H9 (cell line): ENCODE measurements around the gene MAST2. TPM values are rescaled to one million over a fixed set of nuclear protein-coding genes. Genes with fewer than 3 reads are reported as not detected.

Experiments used
- DNase-seq: peaks from one replicate; pipeline ENCODE4 v3.0.0-alpha.2; 2017
- H2AFZ ChIP-seq: one replicate; pipeline ENCODE4 v1.6.1; 2013; ENCODE audit warnings: mild to moderate bottlenecking, low read length, control low read depth, moderate library complexity
- H2AK5ac ChIP-seq: 2 replicates; pipeline ENCODE4 v1.6.1; 2013; ENCODE audit warnings: low read length, control low read depth, mixed read lengths; ENCODE audit not compliant: insufficient read length
- H2BK120ac ChIP-seq: one replicate; pipeline ENCODE4 v1.6.1; 2013; ENCODE audit warnings: low read depth, mild to moderate bottlenecking, low read length, control low read depth, inconsistent platforms; ENCODE audit not compliant: poor library complexity, severe bottlenecking
- H2BK12ac ChIP-seq: 2 replicates; pipeline ENCODE4 v1.6.1; 2013; ENCODE audit warnings: low read length, control low read depth, mixed read lengths, low read depth; ENCODE audit not compliant: insufficient read length
- H2BK15ac ChIP-seq: 2 replicates; pipeline ENCODE4 v1.6.1; 2013; ENCODE audit warnings: low read depth, low read length, control low read depth
- H2BK20ac ChIP-seq: one replicate; pipeline ENCODE4 v1.6.1; 2013; ENCODE audit warnings: low read depth, mild to moderate bottlenecking, low read length, control low read depth, inconsistent platforms; ENCODE audit not compliant: poor library complexity, severe bottlenecking
- H2BK5ac ChIP-seq: 2 replicates; pipeline ENCODE4 v1.6.1; 2013; ENCODE audit warnings: low read length, control low read depth, mixed read lengths; ENCODE audit not compliant: insufficient read length
- H3K14ac ChIP-seq: 2 replicates; pipeline ENCODE4 v1.6.1; 2013; ENCODE audit warnings: low read length, control low read depth; ENCODE audit not compliant: insufficient read depth
- H3K18ac ChIP-seq: 2 replicates; pipeline ENCODE4 v1.6.1; 2013; ENCODE audit warnings: low read depth, mild to moderate bottlenecking, mixed read lengths, low read length, control low read depth; ENCODE audit not compliant: insufficient read length
- H3K23ac ChIP-seq: 2 replicates; pipeline ENCODE4 v1.6.1; 2013; ENCODE audit warnings: low read length, control low read depth, mixed read lengths, low read depth; ENCODE audit not compliant: insufficient read length
- H3K23me2 ChIP-seq: 2 replicates; pipeline ENCODE4 v1.6.1; 2013; ENCODE audit warnings: low read depth, mild to moderate bottlenecking, mixed read lengths, low read length, control low read depth; ENCODE audit not compliant: insufficient read length, poor library complexity, severe bottlenecking
- H3K27ac ChIP-seq: 2 replicates; pipeline ENCODE4 v1.5.1; 2013; ENCODE audit warnings: low read length, control low read depth, mixed read lengths, low read depth; ENCODE audit not compliant: insufficient read length
- H3K27me3 ChIP-seq: 2 replicates; pipeline ENCODE4 v1.6.1; 2013; ENCODE audit warnings: low read length, control low read depth, inconsistent platforms; ENCODE audit not compliant: insufficient read depth
- H3K4ac ChIP-seq: 2 replicates; pipeline ENCODE4 v1.6.1; 2013; ENCODE audit warnings: low read depth, mild to moderate bottlenecking, control low read depth, inconsistent platforms, low read length, moderate library complexity
- H3K4me1 ChIP-seq: 2 replicates; pipeline ENCODE4 v1.6.1; 2013; ENCODE audit warnings: low read length, control low read depth, inconsistent platforms; ENCODE audit not compliant: insufficient read depth
- H3K4me2 ChIP-seq: 2 replicates; pipeline ENCODE4 v1.6.1; 2013; ENCODE audit warnings: low read length, control low read depth, mixed read lengths; ENCODE audit not compliant: insufficient read length, insufficient read depth
- H3K56ac ChIP-seq: 2 replicates; pipeline ENCODE4 v1.6.1; 2013; ENCODE audit warnings: low read depth, mild to moderate bottlenecking, mixed read lengths, low read length, control low read depth; ENCODE audit not compliant: insufficient read length
- H3K79me1 ChIP-seq: 2 replicates; pipeline ENCODE4 v1.6.1; 2013; ENCODE audit warnings: low read depth, mild to moderate bottlenecking, moderate library complexity, low read length, control low read depth, inconsistent platforms; ENCODE audit not compliant: insufficient read depth, poor library complexity, severe bottlenecking
- H3K79me2 ChIP-seq: 2 replicates; pipeline ENCODE4 v1.6.1; 2013; ENCODE audit warnings: low read length, control low read depth, inconsistent platforms; ENCODE audit not compliant: insufficient read depth
- H3K9ac ChIP-seq: 2 replicates; pipeline ENCODE4 v1.6.1; 2013; ENCODE audit warnings: low read length, control low read depth, mixed read lengths; ENCODE audit not compliant: insufficient read length; ENCODE audit errors: extremely low read depth
- H3K9me3 ChIP-seq: one replicate; pipeline ENCODE4 v1.6.1; 2013; ENCODE audit warnings: low read depth, low read length, inconsistent platforms; ENCODE audit not compliant: control insufficient read depth
- H3T11ph ChIP-seq: one replicate; pipeline ENCODE4 v1.6.1; 2013; ENCODE audit warnings: mild to moderate bottlenecking, low read length, control low read depth, inconsistent platforms
- H4K20me1 ChIP-seq: one replicate; pipeline ENCODE4 v1.6.1; 2013; ENCODE audit not compliant: control insufficient read depth, insufficient read length, insufficient read depth
- H4K5ac ChIP-seq: 2 replicates; pipeline ENCODE4 v1.6.1; 2013; ENCODE audit warnings: low read depth, mild to moderate bottlenecking, mixed read lengths, low read length, control low read depth; ENCODE audit not compliant: insufficient read length
- H4K8ac ChIP-seq: replicated peaks from 2 replicates; pipeline ENCODE4 v1.6.1; 2013; ENCODE audit warnings: low read length, control low read depth, mixed read lengths, low read depth; ENCODE audit not compliant: insufficient read length
- H4K91ac ChIP-seq: 2 replicates; pipeline ENCODE4 v1.6.1; 2013; ENCODE audit warnings: low read depth, mild to moderate bottlenecking, moderate library complexity, mixed read lengths, low read length, control low read depth; ENCODE audit not compliant: insufficient read length
- H3K27ac Mint-ChIP-seq, 3 experiments: 2 replicates in 2 of 3; 3 replicates in 1 of 3; pipeline ENCODE4 v1.8.0; 2020 to 2021; ENCODE audit warnings: mixed read lengths in 3 of 3, mild to moderate bottlenecking in 1 of 3, moderate library complexity in 1 of 3
- H3K27me3 Mint-ChIP-seq: 2 replicates; pipeline ENCODE4 v1.8.0; 2021; ENCODE audit warnings: low read depth, mild to moderate bottlenecking, moderate library complexity, mixed read lengths
- H3K36me3 Mint-ChIP-seq, 3 experiments: 2 replicates in 2 of 3; 3 replicates in 1 of 3; pipeline ENCODE4 v1.8.0; 2020 to 2021; ENCODE audit warnings: low read depth in 3 of 3, mixed read lengths in 3 of 3; ENCODE audit not compliant: insufficient read depth in 1 of 3
- H3K4me1 Mint-ChIP-seq, 2 experiments: 2 replicates each; pipeline ENCODE4 v1.8.0; 2020; ENCODE audit warnings: mixed read lengths in 2 of 2
- H3K4me3 Mint-ChIP-seq, 2 experiments: 2 replicates in 1 of 2; 3 replicates in 1 of 2; pipeline ENCODE4 v1.8.0; 2020 to 2021; ENCODE audit warnings: mild to moderate bottlenecking in 2 of 2, mixed read lengths in 2 of 2, moderate library complexity in 1 of 2
- H3K9me3 Mint-ChIP-seq, 2 experiments: 2 replicates in 1 of 2; 3 replicates in 1 of 2; pipeline ENCODE4 v1.8.0; 2020; ENCODE audit warnings: mild to moderate bottlenecking in 2 of 2, mixed read lengths in 2 of 2, moderate library complexity in 1 of 2
- CTCF ChIP-seq: fragments of 200-600 bp; sonication (generic); conservative IDR thresholded peaks from 3 replicates; pipeline ENCODE4 v1.8.0; 2021; ENCODE audit warnings: antibody characterized with exemption, mild to moderate bottlenecking
- WGBS: extraction: QIAGEN DNeasy Blood & Tissue Kit; methylation state at CpG from one replicate; pipeline ENCODE4 v1.1.7; 2013; ENCODE audit warnings: missing lambda C conversion rate, low lambda C conversion rate, mixed read lengths; ENCODE audit not compliant: insufficient read length; ENCODE audit errors: extremely low coverage; 5-methylcytosine and 5-hydroxymethylcytosine counted together
- total RNA-seq: library from RNA; stranded (reverse); gene quantifications from 2 replicates; pipeline ENCODE4 v1.2.1, GENCODE V29; 2021

Gene MAST2
- total RNA-seq, 1 experiment from 2014 or later = 28.8 TPM

GRCh38 chr1:45906883-45907282 is 103.5 kb downstream of the MAST2 start:
- Mint-ChIP-seq H3K36me3 (peaks cover 2 to 3% (median 3%) of the 10 kb centered on the region in 3 experiments; a peak in 5 of 7 replicates), H3K4me1 (peaks cover 14 to 30% of the 10 kb centered on the region in 2 experiments), H3K27ac (no peak overlapping the region), H3K9me3 (peaks cover 2% of the 10 kb centered on the region in 2 experiments; a peak in 3 of 5 replicates), H3K4me3 (no peak overlapping the region), H3K27me3 (no peaks in the 10 kb centered on the region)
- H3K9ac ChIP-seq = no peak overlapping the region
- no peak overlapping the region for H3K56ac ChIP-seq
- no peaks in the 10 kb centered on the region for H3K9me3 ChIP-seq
- H3K4me1 ChIP-seq = peaks cover 4% of the 10 kb centered on the region; the same call in 1 of the 2 replicates
- no peak overlapping the region for H3K4ac ChIP-seq
- H3K23me2 ChIP-seq = no peaks in the 10 kb centered on the region
- no peak overlapping the region for H2AK5ac ChIP-seq
- no peak overlapping the region for H3K27ac ChIP-seq
- H2BK120ac ChIP-seq = no peak overlapping the region
- H3K4me2 ChIP-seq = no peak overlapping the region
- no peak overlapping the region for H2AFZ ChIP-seq
- H2BK15ac ChIP-seq = no peak overlapping the region
- no peak overlapping the region for H3K18ac ChIP-seq
- no peaks in the 10 kb centered on the region for H4K20me1 ChIP-seq
- no peaks in the 10 kb centered on the region; the same call in 1 of the 2 replicates for H3K79me2 ChIP-seq
- H2BK5ac ChIP-seq = no peak overlapping the region
- TF ChIP-seq CTCF = no peak
- no peak overlapping the region for H4K8ac ChIP-seq
- H4K91ac ChIP-seq = no peak overlapping the region
- no peak overlapping the region for H3K23ac ChIP-seq
- no peaks in the 10 kb centered on the region for H3K27me3 ChIP-seq
- no peak for DNase-seq
- H2BK20ac ChIP-seq = no peak overlapping the region
- H4K5ac ChIP-seq = no peak overlapping the region
- peaks cover 3% of the 10 kb centered on the region for H3K79me1 ChIP-seq
- WGBS = no CpG with 5 or more reads among the region's 2 CpGs
- no peak overlapping the region for H3T11ph ChIP-seq
- no peak overlapping the region for H2BK12ac ChIP-seq
- no peak overlapping the region for H3K14ac ChIP-seq
